HepG2 (cell line): ENCODE measurements around the gene FOXD1.

ENCODE experiments used
- ARHGAP35 ChIP-seq: sonication (generic); formaldehyde crosslinking; IDR thresholded peaks from 2 replicates; pipeline ENCODE4 v1.9.0; 2022; ENCODE audit warnings: mild to moderate bottlenecking, inconsistent platforms, moderate library complexity, missing genetic modification reagents, borderline replicate concordance
- BRCA1 ChIP-seq: sonication (generic); formaldehyde crosslinking; IDR thresholded peaks from 2 replicates; pipeline ENCODE4 v1.4.0; 2020; ENCODE audit warnings: missing genetic modification reagents
- JUND ChIP-seq: sonication (generic); formaldehyde crosslinking; IDR thresholded peaks from 2 replicates; pipeline ENCODE4 v1.8.0; 2022; ENCODE audit warnings: mild to moderate bottlenecking, missing genetic modification reagents
- MLXIP ChIP-seq: sonication (generic); formaldehyde crosslinking; IDR thresholded peaks from 2 replicates; pipeline ENCODE4 v1.9.0; 2021; ENCODE audit warnings: missing genetic modification reagents, borderline replicate concordance
- MYC ChIP-seq: sonication (generic); formaldehyde crosslinking; IDR thresholded peaks from 2 replicates; pipeline ENCODE4 v1.9.0; 2021; ENCODE audit warnings: missing genetic modification reagents, borderline replicate concordance
- ZBTB49 ChIP-seq: sonication (generic); formaldehyde crosslinking; IDR thresholded peaks from 2 replicates; pipeline ENCODE4 v1.4.0; 2020; ENCODE audit warnings: missing genetic modification reagents, borderline replicate concordance
- ZNF282 ChIP-seq: fragments of 450-650 bp; IDR thresholded peaks from 2 replicates; pipeline ENCODE4 v1.6.1; 2018; ENCODE audit not compliant: partially characterized antibody

GRCh38 chr5:73486119-73486899 lies 37.7 kb upstream of the FOXD1 start:
- TF ChIP-seq ZNF282 (no peak), ARHGAP35 (no peak), ZBTB49 (CRISPR knock-in tag) (no peak), MYC (CRISPR knock-in tag) (no peak), MLXIP (no peak), JUND (CRISPR knock-in tag) (no peak), BRCA1 (CRISPR knock-in tag) (no peak)
